HG03139 (cell line): ENCODE measurements around the gene EFNA4.
"Not testable (repeated sequence)": the region's sequence is repeated elsewhere in the genome, so short reads cannot be mapped to it uniquely, and the experiment has no call there.

Experiments
- ATAC-seq: cut with Tn5 transposase; IDR thresholded peaks from one replicate; pipeline ENCODE4 v1.9.1; 2021; ENCODE audit not compliant: unreplicated experiment

The EFNA4 gene

GRCh38 chr1:155116113-155116764, 52.7 kb downstream of the EFNA4 start:
- ATAC-seq: no peak

DNA sequence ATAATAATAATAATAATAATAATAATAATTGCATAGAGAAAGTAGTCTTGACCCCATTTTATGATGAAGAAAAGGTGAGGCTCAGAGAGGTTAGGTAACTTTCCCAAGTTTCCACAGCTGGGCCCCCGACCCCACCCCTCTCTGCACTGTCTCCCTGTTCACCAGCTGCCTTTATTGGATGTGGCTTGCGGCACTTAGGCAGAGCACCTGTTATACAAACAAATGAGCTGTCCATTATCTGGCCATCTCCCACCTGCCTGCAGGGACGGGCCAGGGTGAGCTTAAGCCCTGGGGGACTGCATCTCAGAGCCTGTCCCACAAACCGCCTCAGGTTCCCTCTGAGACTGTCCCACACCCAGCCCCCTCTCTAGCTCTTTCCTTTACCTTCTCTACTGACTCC, 54.1 kb downstream of the EFNA4 start:
- no peak for ATAC-seq

DNA sequence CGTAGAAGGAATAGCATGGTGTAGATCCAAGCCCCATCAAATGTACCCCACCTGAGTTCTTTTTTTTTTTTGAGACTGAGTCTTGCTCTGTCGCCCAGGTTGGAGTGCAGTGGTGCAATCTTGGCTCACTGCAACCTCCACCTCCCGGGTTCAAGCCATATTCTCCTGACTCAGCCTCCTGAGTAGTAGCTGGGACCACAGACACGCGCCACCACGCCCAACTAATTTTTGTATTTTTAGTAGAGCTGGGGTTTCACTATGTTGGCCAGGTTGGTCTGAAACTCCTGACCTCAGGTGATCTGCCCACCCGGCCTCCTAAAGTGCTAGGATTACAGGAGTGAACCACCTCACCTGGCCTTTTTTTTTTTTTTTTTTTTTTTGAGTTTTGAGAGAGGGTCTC, 54.5 kb downstream of the EFNA4 start:
- ATAC-seq: not testable (repeated sequence)
